BJ (cell line): ENCODE measurements around the gene SMARCAL1. TPM values are rescaled to one million over a fixed set of nuclear protein-coding genes. Genes with fewer than 3 reads are reported as not detected.

Experiments
- CTCF ChIA-PET: fragments of 350-600 bp; formaldehyde crosslinking; extraction: SDS; loops from one replicate; lab custom pipeline; 2021; ENCODE audit warnings: antibody characterized with exemption, inconsistent platforms; lab: Yijun Ruan, JAX
- POLR2A ChIA-PET: fragments of 300-600 bp; sonication (Branson Sonifier 250); formaldehyde crosslinking; extraction: SDS; loops from one replicate; lab custom pipeline; 2021; ENCODE audit warnings: antibody characterized with exemption; lab: Charles Lee
- DNase-seq: peaks from one replicate; pipeline ENCODE4 v3.0.0-alpha.2; 2011; ENCODE audit warnings: low read depth
- H3K27me3 ChIP-seq: 2 replicates; pipeline ENCODE4 v1.6.0; 2011; ENCODE audit warnings: low read length; ENCODE audit not compliant: control insufficient read depth, insufficient read depth
- H3K36me3 ChIP-seq: 2 replicates; pipeline ENCODE4 v1.5.1; 2011; ENCODE audit warnings: low read length; ENCODE audit not compliant: control insufficient read depth, insufficient read depth
- H3K4me3 ChIP-seq: 2 replicates; pipeline ENCODE4 v1.5.1; 2011; ENCODE audit warnings: low read depth, mild to moderate bottlenecking, control low read depth, low read length
- CTCF ChIP-seq: IDR thresholded peaks from 2 replicates; pipeline ENCODE4 v1.5.1; 2011; ENCODE audit warnings: low read depth, mild to moderate bottlenecking, control low read depth, inconsistent platforms, low read length, moderate library complexity; ENCODE audit not compliant: insufficient read depth
- polyA plus RNA-seq: library from polyadenylated mRNA; depleted of rRNA; stranded (reverse); fragments of >200 nt; gene quantifications from 2 replicates; pipeline ENCODE4 v1.2.3, GENCODE V29; 2011

The SMARCAL1 gene
- polyA plus RNA-seq, 1 experiment: 41.2 TPM

GRCh38 chr2:216503697-216504375, 91.6 kb downstream of the SMARCAL1 start:
- POLR2A ChIA-PET: no interaction called here
- TF ChIP-seq CTCF: no peak

GRCh38 chr2:216504376-216504762, 92.1 kb downstream of the SMARCAL1 start:
- no peak for TF ChIP-seq CTCF

More at GRCh38 chr2:216503697-216504375, 91.6 kb downstream of the SMARCAL1 start:
- peaks cover 20% of the 10 kb centered on the region for H3K36me3 ChIP-seq
- DNase-seq: no peak
- no peak overlapping the region for H3K4me3 ChIP-seq
- CTCF ChIA-PET: interaction anchor here (0.6 to 6.7 kb wide), 3 partner anchors 13 to 87 kb away, joined by 3 to 51 read pairs (median 3); no protein-coding TSS in a partner anchor
- H3K27me3 ChIP-seq: no peaks in the 10 kb centered on the region

GRCh38 chr2:216505133-216506106, 93.1 kb downstream of the SMARCAL1 start:
- H3K36me3 ChIP-seq: peaks cover 14% of the 10 kb centered on the region
- no peak for TF ChIP-seq CTCF
- H3K27me3 ChIP-seq: no peaks in the 10 kb centered on the region
- ChIA-PET CTCF (interaction anchor here (1.1 to 6.7 kb wide), 2 partner anchors 14 to 155 kb away, joined by 3 to 51 read pairs; no protein-coding TSS in a partner anchor), POLR2A (interaction anchor here (0.9 to 1.0 kb wide), 2 partner anchors 36 to 290 kb away, joined by 3 to 5 read pairs; no protein-coding TSS in a partner anchor)
- no peak for DNase-seq
- no peak overlapping the region for H3K4me3 ChIP-seq

More at GRCh38 chr2:216504376-216504762, 92.1 kb downstream of the SMARCAL1 start:
- POLR2A ChIA-PET: interaction anchor here (1.0 kb wide), 1 partner anchor 289 kb away, joined by 5 read pairs; no protein-coding TSS in a partner anchor
- DNase-seq: no peak
- H3K27me3 ChIP-seq: no peaks in the 10 kb centered on the region
- no peak overlapping the region for H3K4me3 ChIP-seq
- peaks cover 20% of the 10 kb centered on the region for H3K36me3 ChIP-seq
- CTCF ChIA-PET: interaction anchor here (6.7 kb wide), 1 partner anchor 15 kb away, joined by 51 read pairs; no protein-coding TSS in a partner anchor

GRCh38 chr2:216507220-216508160, 95.2 kb downstream of the SMARCAL1 start:
- H3K36me3 ChIP-seq: peaks cover 10% of the 10 kb centered on the region
- no peak for TF ChIP-seq CTCF
- no peak overlapping the region for H3K4me3 ChIP-seq
- POLR2A ChIA-PET: interaction anchor here (0.6 to 0.7 kb wide), 3 partner anchors 9 to 1032 kb away, joined by 3 read pairs; partner anchors contain the start of gene RPL37A
- CTCF ChIA-PET: interaction anchor here (1.1 to 6.7 kb wide), 3 partner anchors 12 to 158 kb away, joined by 3 to 51 read pairs (median 8); no protein-coding TSS in a partner anchor
- no peaks in the 10 kb centered on the region for H3K27me3 ChIP-seq
- DNase-seq: no peak
